HepG2 (cell line): Measurements from ENCODE around the gene NAIF1. TPM values are rescaled to one million over a fixed set of nuclear protein-coding genes. Genes with fewer than 3 reads are reported as not detected.

ENCODE experiments used
- ARID2 ChIP-seq: sonication (generic); formaldehyde crosslinking; IDR thresholded peaks from 2 replicates; pipeline ENCODE4 v1.8.1; 2022; ENCODE audit warnings: mild to moderate bottlenecking, missing genetic modification reagents, borderline replicate concordance
- ATF5 ChIP-seq: sonication (generic); formaldehyde crosslinking; IDR thresholded peaks from 2 replicates; pipeline ENCODE4 v1.4.0; 2020; ENCODE audit warnings: mild to moderate bottlenecking, low read depth, missing genetic modification reagents
- CAMTA2 ChIP-seq: sonication (generic); formaldehyde crosslinking; IDR thresholded peaks from 2 replicates; pipeline ENCODE4 v1.4.0; 2020; ENCODE audit warnings: mild to moderate bottlenecking, missing genetic modification reagents, borderline replicate concordance
- CBX5 ChIP-seq: sonication (generic); formaldehyde crosslinking; IDR thresholded peaks from 2 replicates; pipeline ENCODE4 v1.4.0; 2020; ENCODE audit warnings: missing genetic modification reagents, borderline replicate concordance
- CENPT ChIP-seq: sonication (generic); formaldehyde crosslinking; IDR thresholded peaks from 2 replicates; pipeline ENCODE4 v1.8.0; 2022; ENCODE audit warnings: low read depth, mild to moderate bottlenecking, moderate library complexity, missing genetic modification reagents
- CREB3 ChIP-seq: sonication (generic); formaldehyde crosslinking; IDR thresholded peaks from 2 replicates; pipeline ENCODE4 v1.5.0; 2020; ENCODE audit warnings: missing genetic modification reagents
- ETV5 ChIP-seq: IDR thresholded peaks from 2 replicates; pipeline ENCODE4 v1.6.1; 2018; ENCODE audit warnings: missing biosample characterization, missing genetic modification reagents, inconsistent platforms, borderline replicate concordance
- HMG20B ChIP-seq: conservative IDR thresholded peaks from 2 replicates; pipeline ENCODE4 v1.6.1; 2016; ENCODE audit warnings: missing genetic modification reagents, missing compliant biosample characterization
- JUN ChIP-seq: sonication (generic); formaldehyde crosslinking; IDR thresholded peaks from 2 replicates; pipeline ENCODE4 v1.4.0; 2020; ENCODE audit warnings: mild to moderate bottlenecking, missing genetic modification reagents
- KLF9 ChIP-seq: IDR thresholded peaks from 2 replicates; pipeline ENCODE4 v1.6.1; 2016; ENCODE audit warnings: low read depth
- RERE ChIP-seq: IDR thresholded peaks from 2 replicates; pipeline ENCODE4 v1.6.1; 2016; ENCODE audit warnings: low read depth, missing genetic modification reagents, missing compliant biosample characterization
- SP140L ChIP-seq: sonication (generic); formaldehyde crosslinking; IDR thresholded peaks from 2 replicates; pipeline ENCODE4 v1.4.0; 2020; ENCODE audit warnings: missing genetic modification reagents, borderline replicate concordance
- TCF7 ChIP-seq: sonication (generic); IDR thresholded peaks from 2 replicates; pipeline ENCODE4 v1.6.1; 2016; ENCODE audit warnings: antibody characterized with exemption, low read depth
- TFDP1 ChIP-seq: IDR thresholded peaks from 2 replicates; pipeline ENCODE4 v1.6.1; 2016; ENCODE audit warnings: missing compliant biosample characterization, missing genetic modification reagents, borderline replicate concordance
- ZBTB20 ChIP-seq: sonication (generic); formaldehyde crosslinking; IDR thresholded peaks from 2 replicates; pipeline ENCODE4 v1.8.1; 2023; ENCODE audit warnings: missing genetic modification reagents, low read depth, mild to moderate bottlenecking, borderline replicate concordance
- ZBTB42 ChIP-seq: sonication (generic); formaldehyde crosslinking; IDR thresholded peaks from 2 replicates; pipeline ENCODE4 v1.5.0; 2020; ENCODE audit warnings: mild to moderate bottlenecking, missing genetic modification reagents
- ZMYM3 ChIP-seq: sonication (generic); formaldehyde crosslinking; IDR thresholded peaks from 2 replicates; pipeline ENCODE4 v1.5.1; 2020; ENCODE audit warnings: mild to moderate bottlenecking, missing genetic modification reagents
- ZNF230 ChIP-seq: sonication (generic); formaldehyde crosslinking; IDR thresholded peaks from 2 replicates; pipeline ENCODE4 v1.4.0; 2020; ENCODE audit warnings: mild to moderate bottlenecking, missing genetic modification reagents
- ZNF264 ChIP-seq: sonication (generic); formaldehyde crosslinking; IDR thresholded peaks from 2 replicates; pipeline ENCODE4 v1.4.0; 2020; ENCODE audit warnings: missing genetic modification reagents
- ZNF317 ChIP-seq: sonication (generic); formaldehyde crosslinking; IDR thresholded peaks from 2 replicates; pipeline ENCODE4 v1.5.0; 2020; ENCODE audit warnings: mild to moderate bottlenecking, missing genetic modification reagents
- ZNF530 ChIP-seq: sonication (generic); formaldehyde crosslinking; IDR thresholded peaks from 2 replicates; pipeline ENCODE4 v1.5.0; 2020; ENCODE audit warnings: low read depth, mild to moderate bottlenecking, missing genetic modification reagents
- ZNF83 ChIP-seq: sonication (generic); formaldehyde crosslinking; IDR thresholded peaks from 2 replicates; pipeline ENCODE4 v1.4.0; 2020; ENCODE audit warnings: missing genetic modification reagents, mild to moderate bottlenecking, borderline replicate concordance
- polyA plus RNA-seq, 8 experiments: library from polyadenylated mRNA; depleted of rRNA in 3 of 8; stranded (reverse) in 7 of 8; unstranded in 1 of 8; fragments of >200 nt; fragmentation: Illumina TruSeq in 4 of 8; extraction: Trizol in 4 of 8; gene quantifications; 2 replicates each; pipeline versions ENCODE4 v1.2.1 to v1.2.3, GENCODE V29; 2011 to 2016; ENCODE audit warnings: low read depth in 4 of 8, missing spikeins in 1 of 8, mixed read lengths in 1 of 8; ENCODE audit not compliant: insufficient read depth in 1 of 8
- total RNA-seq, 5 experiments: library from RNA; depleted of rRNA; stranded (reverse); fragments of >200 nt; fragmentation: Illumina TruSeq; extraction: Trizol; gene quantifications; 2 replicates each; pipeline ENCODE4 v1.2.3, GENCODE V29; 2016; ENCODE audit warnings: low read depth in 1 of 5

The NAIF1 gene
- total and polyA plus RNA-seq, 2 of the 13 experiments (the other 11 are each of a cell fraction or from before 2014, with no cell fraction given), result 6.0 to 6.9 TPM

- TF ChIP-seq RERE (peak; percentile 88), ZNF230 (peak; percentile 74), ATF5 (CRISPR knock-in tag) (peak; percentile 90), SP140L (CRISPR knock-in tag) (peak; percentile 86; the same call in 1 of the 2 replicates), ZBTB42 (peak; percentile 93; the same call in 1 of the 2 replicates), CAMTA2 (peak; percentile 66; the same call in 1 of the 2 replicates), KLF9 (CRISPR knock-in tag) (peak; percentile 87; the same call in 1 of the 2 replicates), TCF7 (peak; percentile 77), ZBTB20 (CRISPR knock-in tag) (peak; percentile 96; the same call in 1 of the 2 replicates), JUN (CRISPR knock-in tag) (peak; percentile 84), CENPT (CRISPR knock-in tag) (peak; percentile 78; the same call in 1 of the 2 replicates), ZNF317 (CRISPR knock-in tag) (peak; percentile 87), HMG20B (CRISPR knock-in tag) (peak; percentile 67; the same call in 1 of the 2 replicates), ZNF83 (CRISPR knock-in tag) (no peak; the same call in 1 of the 2 replicates), ZNF264 (CRISPR knock-in tag) (peak; percentile 82), TFDP1 (CRISPR knock-in tag) (peak; percentile 88; the same call in 1 of the 2 replicates), ETV5 (CRISPR knock-in tag) (peak; percentile 99), ARID2 (CRISPR knock-in tag) (no peak), CREB3 (no peak), ZMYM3 (CRISPR knock-in tag) (peak; percentile 88), CBX5 (CRISPR knock-in tag) (peak; percentile 92), ZNF530 (CRISPR knock-in tag) (no peak)
Observed at GRCh38 chr9:128102861-128103588, 35.9 kb upstream of the NAIF1 start (continued).
